OCI-LY1 (cell line): Measurements from ENCODE around the gene ZNF559.

Experiments
- H2AFZ ChIP-seq: fragments of 200-600 bp; sonication (generic), shearing (Covaris generic); 2 replicates; pipeline ENCODE4 v1.6.0; 2014; ENCODE audit warnings: antibody characterized with exemption, mild to moderate bottlenecking, low read length
- H3F3A ChIP-seq: fragments of 200-600 bp; sonication (generic), shearing (Covaris generic); 2 replicates; pipeline ENCODE4 v1.6.0; 2014; ENCODE audit warnings: mild to moderate bottlenecking, antibody characterized with exemption, low read length, moderate library complexity; ENCODE audit not compliant: insufficient read depth
- H3K27ac ChIP-seq: fragments of 200-600 bp; sonication (generic); 2 replicates; pipeline ENCODE4 v1.5.1; 2014; ENCODE audit warnings: low read length, mixed run types, mild to moderate bottlenecking, low read depth; ENCODE audit not compliant: poor library complexity, severe bottlenecking
- H3K27me3 ChIP-seq: fragments of 200-600 bp; sonication (generic); 2 replicates; pipeline ENCODE4 v1.6.0; 2014; ENCODE audit warnings: antibody characterized with exemption, mild to moderate bottlenecking, low read length, moderate library complexity; ENCODE audit not compliant: insufficient read depth
- H3K36me3 ChIP-seq: fragments of 200-600 bp; sonication (generic); 2 replicates; pipeline ENCODE4 v1.6.1; 2014; ENCODE audit warnings: mild to moderate bottlenecking, antibody characterized with exemption, low read length, moderate library complexity, mixed read lengths; ENCODE audit not compliant: insufficient read depth
- H3K4me1 ChIP-seq: fragments of 200-600 bp; sonication (generic); 2 replicates; pipeline ENCODE4 v1.5.1; 2014; ENCODE audit warnings: mild to moderate bottlenecking, low read length, moderate library complexity; ENCODE audit not compliant: insufficient read depth, severe bottlenecking
- H3K4me2 ChIP-seq: fragments of 200-600 bp; sonication (generic), shearing (Covaris generic); 2 replicates; pipeline ENCODE4 v1.6.1; 2014; ENCODE audit warnings: low read length
- H3K4me3 ChIP-seq: fragments of 200-600 bp; sonication (generic); 2 replicates; pipeline ENCODE4 v1.5.1; 2014; ENCODE audit warnings: low read length, low read depth, mild to moderate bottlenecking, mixed read lengths; ENCODE audit not compliant: poor library complexity, severe bottlenecking
- H3K79me2 ChIP-seq: fragments of 200-600 bp; shearing (Covaris generic); 2 replicates; pipeline ENCODE4 v1.6.1; 2016; ENCODE audit warnings: mixed run types, low read length, mixed read lengths; ENCODE audit not compliant: insufficient read depth
- H3K9ac ChIP-seq: fragments of 200-600 bp; sonication (generic), shearing (Covaris generic); 2 replicates; pipeline ENCODE4 v1.6.1; 2014; ENCODE audit warnings: mild to moderate bottlenecking, low read length, mixed read lengths
- H3K9me2 ChIP-seq: fragments of 200-600 bp; sonication (generic), shearing (Covaris generic); 2 replicates; pipeline ENCODE4 v1.6.1; 2014; ENCODE audit warnings: low read depth, mild to moderate bottlenecking, low read length, mixed read lengths
- H3K9me3 ChIP-seq: fragments of 200-600 bp; shearing (Covaris generic); 2 replicates; pipeline ENCODE4 v1.6.1; 2014; ENCODE audit warnings: low read length, mixed read lengths
- H4K20me1 ChIP-seq: fragments of 200-600 bp; sonication (generic), shearing (Covaris generic); 2 replicates; pipeline ENCODE4 v1.6.0; 2016; ENCODE audit warnings: mild to moderate bottlenecking, low read length; ENCODE audit not compliant: insufficient read depth
- EZH2 ChIP-seq: fragments of 200-600 bp; sonication (generic), shearing (Covaris generic); IDR thresholded peaks from 2 replicates; pipeline ENCODE4 v1.8.0; 2017; ENCODE audit warnings: borderline replicate concordance, mixed run types, mild to moderate bottlenecking, antibody characterized with exemption, low read length, moderate library complexity, mixed read lengths
- TF ChIP-seq, protein P1 (sequence below): fragments of 200-600 bp; sonication (generic), shearing (Covaris generic); IDR thresholded peaks from 2 replicates; pipeline ENCODE4 v1.5.1; 2017; ENCODE audit warnings: mild to moderate bottlenecking, antibody characterized with exemption, low read length, moderate library complexity, mixed read lengths

The ZNF559 gene

GRCh38 chr19:9362905-9363304, 38.9 kb downstream of the ZNF559 start, which contains the start of gene ZNF177:
Gene ZNF177 (plus strand): TSS chr19:9363013. CDS start chr19:9378312, 15,299 bp downstream.
- Histone ChIP-seq H3K27ac (no peak within 1 kb of the TSS), H3K4me1 (no peaks in the 10 kb centered on the region), H3K9ac (no peak within 1 kb of the TSS), H3F3A (no peaks in the 10 kb centered on the region), H3K9me2 (no peaks in the 10 kb centered on the region), H3K27me3 (no peaks in the 10 kb centered on the region), H2AFZ (no peak within 1 kb of the TSS), H3K9me3 (peaks cover 3% of the 10 kb centered on the region; the same call in 1 of the 2 replicates), H4K20me1 (no peaks in the 10 kb centered on the region), H3K36me3 (no peaks in the 10 kb centered on the region), H3K4me2 (no peak within 1 kb of the TSS), H3K79me2 (no peaks in the 10 kb centered on the region), H3K4me3 (no peak within 1 kb of the TSS)
- TF ChIP-seq, protein P1, sequence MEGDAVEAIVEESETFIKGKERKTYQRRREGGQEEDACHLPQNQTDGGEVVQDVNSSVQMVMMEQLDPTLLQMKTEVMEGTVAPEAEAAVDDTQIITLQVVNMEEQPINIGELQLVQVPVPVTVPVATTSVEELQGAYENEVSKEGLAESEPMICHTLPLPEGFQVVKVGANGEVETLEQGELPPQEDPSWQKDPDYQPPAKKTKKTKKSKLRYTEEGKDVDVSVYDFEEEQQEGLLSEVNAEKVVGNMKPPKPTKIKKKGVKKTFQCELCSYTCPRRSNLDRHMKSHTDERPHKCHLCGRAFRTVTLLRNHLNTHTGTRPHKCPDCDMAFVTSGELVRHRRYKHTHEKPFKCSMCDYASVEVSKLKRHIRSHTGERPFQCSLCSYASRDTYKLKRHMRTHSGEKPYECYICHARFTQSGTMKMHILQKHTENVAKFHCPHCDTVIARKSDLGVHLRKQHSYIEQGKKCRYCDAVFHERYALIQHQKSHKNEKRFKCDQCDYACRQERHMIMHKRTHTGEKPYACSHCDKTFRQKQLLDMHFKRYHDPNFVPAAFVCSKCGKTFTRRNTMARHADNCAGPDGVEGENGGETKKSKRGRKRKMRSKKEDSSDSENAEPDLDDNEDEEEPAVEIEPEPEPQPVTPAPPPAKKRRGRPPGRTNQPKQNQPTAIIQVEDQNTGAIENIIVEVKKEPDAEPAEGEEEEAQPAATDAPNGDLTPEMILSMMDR: no peak
- no peak for TF ChIP-seq EZH2

DNA sequence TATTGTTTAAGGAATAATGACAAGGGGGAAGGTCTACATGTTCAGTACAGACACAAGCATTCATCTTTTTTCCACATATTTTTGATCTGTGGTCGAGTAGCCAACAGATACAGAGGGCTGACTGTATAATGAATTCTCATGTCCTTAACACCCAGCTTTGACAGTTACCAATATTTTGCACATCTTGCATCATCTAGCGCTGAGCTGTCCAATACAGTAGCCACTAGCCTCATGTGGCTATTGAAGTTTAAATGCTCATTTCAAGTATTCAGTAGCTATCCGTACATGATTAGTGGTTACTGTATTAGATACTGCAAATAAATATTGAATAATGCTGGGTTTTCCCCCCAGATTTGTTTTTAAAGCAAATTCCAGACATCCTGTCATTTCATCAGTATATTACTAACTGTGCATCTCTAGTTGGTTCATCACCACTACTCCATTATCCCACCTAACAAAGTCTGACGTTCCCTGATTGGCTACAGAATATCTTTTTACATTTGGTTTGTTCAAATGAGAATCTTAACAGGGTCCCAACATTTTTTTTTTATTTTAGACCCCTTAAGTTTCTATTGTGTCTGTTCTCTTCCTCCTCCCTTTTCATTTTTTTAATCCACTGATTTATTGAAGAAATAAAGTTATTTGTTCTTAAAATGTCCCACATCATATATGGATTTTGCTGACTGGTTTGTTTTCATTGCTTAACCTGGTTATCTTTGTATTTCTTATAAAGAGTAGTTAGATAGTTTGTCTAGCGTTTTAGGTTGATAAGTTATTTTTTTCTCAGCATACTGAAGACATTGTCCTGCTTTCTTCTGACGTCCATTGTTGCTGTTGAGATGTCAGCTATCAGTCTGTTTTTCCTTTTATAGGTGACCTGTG, 47.0 kb downstream of the ZNF559 start:
- H3K9me3 ChIP-seq: peaks cover 7% of the 10 kb centered on the region; the same call in 1 of the 2 replicates

DNA sequence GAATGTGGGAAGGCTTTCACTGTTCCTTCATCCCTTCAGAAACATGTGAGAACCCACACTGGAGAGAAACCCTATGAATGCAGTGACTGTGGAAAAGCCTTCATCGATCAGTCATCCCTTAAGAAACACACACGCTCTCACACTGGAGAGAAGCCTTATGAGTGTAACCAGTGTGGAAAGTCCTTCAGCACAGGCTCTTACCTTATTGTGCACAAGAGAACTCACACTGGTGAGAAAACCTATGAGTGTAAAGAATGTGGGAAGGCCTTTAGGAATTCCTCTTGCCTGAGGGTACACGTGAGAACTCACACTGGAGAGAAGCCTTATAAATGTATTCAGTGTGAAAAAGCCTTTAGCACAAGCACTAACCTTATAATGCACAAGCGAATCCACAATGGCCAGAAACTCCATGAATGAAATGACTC, 57.4 kb downstream of the ZNF559 start:
- Histone ChIP-seq H3K9me3 (peaks cover 51% of the 10 kb centered on the region), H3K36me3 (peaks cover 30% of the 10 kb centered on the region), H3K27ac (no peak overlapping the region), H3K4me1 (no peaks in the 10 kb centered on the region), H3K4me3 (no peak overlapping the region), H3K4me2 (no peak overlapping the region), H3K27me3 (no peaks in the 10 kb centered on the region), H3K79me2 (no peaks in the 10 kb centered on the region), H3K9me2 (no peaks in the 10 kb centered on the region), H3F3A (no peaks in the 10 kb centered on the region), H2AFZ (no peak overlapping the region), H3K9ac (no peak overlapping the region), H4K20me1 (no peaks in the 10 kb centered on the region)
- no peak for TF ChIP-seq EZH2
- TF ChIP-seq, protein P1: no peak

More for the DNA sequence above, 47.0 kb downstream of the ZNF559 start:
- Histone ChIP-seq H3K9me2 (no peaks in the 10 kb centered on the region), H3K9ac (no peak overlapping the region), H3F3A (no peaks in the 10 kb centered on the region), H3K79me2 (no peaks in the 10 kb centered on the region), H3K27ac (no peak overlapping the region), H3K36me3 (no peaks in the 10 kb centered on the region), H3K27me3 (no peaks in the 10 kb centered on the region), H3K4me2 (no peak overlapping the region), H3K4me1 (no peaks in the 10 kb centered on the region), H2AFZ (no peak overlapping the region), H3K4me3 (no peak overlapping the region), H4K20me1 (no peaks in the 10 kb centered on the region)
- TF ChIP-seq EZH2: no peak
- TF ChIP-seq, protein P1: no peak
